HepG2 (cell line): Measurements from ENCODE around the gene ATP6V0A1. TPM values are rescaled to one million over a fixed set of nuclear protein-coding genes. Genes with fewer than 3 reads are reported as not detected.

Experiments used
- AHR ChIP-seq: IDR thresholded peaks from 2 replicates; pipeline ENCODE4 v1.6.1; 2018; ENCODE audit warnings: missing genetic modification reagents, missing compliant biosample characterization
- BORCS8-MEF2B ChIP-seq: sonication (generic); formaldehyde crosslinking; IDR thresholded peaks from 2 replicates; pipeline ENCODE4 v1.8.0; 2022; ENCODE audit warnings: mild to moderate bottlenecking, missing genetic modification reagents
- BRCA1 ChIP-seq: sonication (generic); formaldehyde crosslinking; IDR thresholded peaks from 2 replicates; pipeline ENCODE4 v1.4.0; 2020; ENCODE audit warnings: missing genetic modification reagents
- EED ChIP-seq: sonication (generic); formaldehyde crosslinking; IDR thresholded peaks from 2 replicates; pipeline ENCODE4 v1.5.0; 2020; ENCODE audit warnings: mild to moderate bottlenecking, missing genetic modification reagents
- ELF4 ChIP-seq: sonication (generic); formaldehyde crosslinking; IDR thresholded peaks from 2 replicates; pipeline ENCODE4 v1.5.0; 2020; ENCODE audit warnings: missing genetic modification reagents, mild to moderate bottlenecking, moderate library complexity, borderline replicate concordance
- FOXK2 ChIP-seq: fragments of 450-650 bp; IDR thresholded peaks from 2 replicates; pipeline ENCODE4 v1.6.1; 2016
- MAFF ChIP-seq: IDR thresholded peaks from 2 replicates; pipeline ENCODE4 v1.6.1; 2011; ENCODE audit warnings: low read depth, low read length, improper control_type of control experiment
- MAZ ChIP-seq, 2 experiments: sonication (generic) in 1 of 2; formaldehyde crosslinking in 1 of 2; IDR thresholded peaks; 2 replicates each; pipeline versions ENCODE4 v1.5.0 to v1.6.1; 2012 to 2020; ENCODE audit warnings: low read depth in 2 of 2, mild to moderate bottlenecking in 2 of 2, borderline replicate concordance in 1 of 2, improper control_type of control experiment in 1 of 2, low read length in 1 of 2, missing genetic modification reagents in 1 of 2, moderate library complexity in 1 of 2
- MIXL1 ChIP-seq: IDR thresholded peaks from 2 replicates; pipeline ENCODE4 v1.6.1; 2016
- RBM22 ChIP-seq: fragments of 200-400 bp; formaldehyde crosslinking; optimal IDR thresholded peaks from 2 replicates; pipeline ENCODE3; 2017; ENCODE audit warnings: mild to moderate bottlenecking, low read length, moderate library complexity
- REPIN1 ChIP-seq: sonication (generic); formaldehyde crosslinking; IDR thresholded peaks from 2 replicates; pipeline ENCODE4 v1.8.0; 2022; ENCODE audit warnings: missing genetic modification reagents, low read depth, mild to moderate bottlenecking, borderline replicate concordance
- SATB2 ChIP-seq: sonication (generic); formaldehyde crosslinking; IDR thresholded peaks from 2 replicates; pipeline ENCODE4 v1.5.0; 2020; ENCODE audit warnings: missing genetic modification reagents
- TAF1 ChIP-seq: sonication (generic); formaldehyde crosslinking; IDR thresholded peaks from 2 replicates; pipeline ENCODE4 v1.4.0; 2020; ENCODE audit warnings: missing genetic modification reagents
- TEAD3 ChIP-seq: optimal IDR thresholded peaks from 2 replicates; pipeline ENCODE3; 2016; ENCODE audit warnings: borderline replicate concordance
- ZBTB10 ChIP-seq: sonication (generic); formaldehyde crosslinking; IDR thresholded peaks from 2 replicates; pipeline ENCODE4 v1.4.0; 2020; ENCODE audit warnings: missing genetic modification reagents, borderline replicate concordance
- ZBTB2 ChIP-seq: sonication (generic); formaldehyde crosslinking; IDR thresholded peaks from 2 replicates; pipeline ENCODE4 v1.8.0; 2022; ENCODE audit warnings: low read depth, missing genetic modification reagents
- ZBTB20 ChIP-seq: sonication (generic); formaldehyde crosslinking; IDR thresholded peaks from 2 replicates; pipeline ENCODE4 v1.8.1; 2023; ENCODE audit warnings: missing genetic modification reagents, low read depth, mild to moderate bottlenecking, borderline replicate concordance
- ZBTB42 ChIP-seq: sonication (generic); formaldehyde crosslinking; IDR thresholded peaks from 2 replicates; pipeline ENCODE4 v1.5.0; 2020; ENCODE audit warnings: mild to moderate bottlenecking, missing genetic modification reagents
- ZNF552 ChIP-seq: sonication (generic); formaldehyde crosslinking; IDR thresholded peaks from 2 replicates; pipeline ENCODE4 v1.9.0; 2022; ENCODE audit warnings: missing genetic modification reagents, mild to moderate bottlenecking, borderline replicate concordance
- ZNF577 ChIP-seq: sonication (generic); formaldehyde crosslinking; IDR thresholded peaks from 2 replicates; pipeline ENCODE4 v1.4.0; 2020; ENCODE audit warnings: mild to moderate bottlenecking, low read depth, missing genetic modification reagents, borderline replicate concordance
- ZNF703 ChIP-seq: sonication (generic); formaldehyde crosslinking; IDR thresholded peaks from 2 replicates; pipeline ENCODE4 v1.5.1; 2020; ENCODE audit warnings: missing genetic modification reagents, mild to moderate bottlenecking, moderate library complexity, borderline replicate concordance
- ZNF790 ChIP-seq: sonication (generic); formaldehyde crosslinking; IDR thresholded peaks from 2 replicates; pipeline ENCODE4 v1.8.0; 2022; ENCODE audit warnings: missing genetic modification reagents, mild to moderate bottlenecking, borderline replicate concordance
- polyA plus RNA-seq, 8 experiments: library from polyadenylated mRNA; depleted of rRNA in 3 of 8; stranded (reverse) in 7 of 8; unstranded in 1 of 8; fragments of >200 nt; fragmentation: Illumina TruSeq in 4 of 8; extraction: Trizol in 4 of 8; gene quantifications; 2 replicates each; pipeline versions ENCODE4 v1.2.1 to v1.2.3, GENCODE V29; 2011 to 2016; ENCODE audit warnings: low read depth in 4 of 8, missing spikeins in 1 of 8, mixed read lengths in 1 of 8; ENCODE audit not compliant: insufficient read depth in 1 of 8
- total RNA-seq, 5 experiments: library from RNA; depleted of rRNA; stranded (reverse); fragments of >200 nt; fragmentation: Illumina TruSeq; extraction: Trizol; gene quantifications; 2 replicates each; pipeline ENCODE4 v1.2.3, GENCODE V29; 2016; ENCODE audit warnings: low read depth in 1 of 5

ATP6V0A1 gene
- total and polyA plus RNA-seq, 2 of the 13 experiments (the other 11 are each of a cell fraction or from before 2014, with no cell fraction given), result 27.9 to 54.1 TPM

GRCh38 chr17:42463976-42464400 is 5.3 kb downstream of the ATP6V0A1 start (continued):
- TF ChIP-seq ZNF577 (no peak), ZBTB42 (CRISPR knock-in tag) (no peak), ZBTB2 (no peak), ELF4 (no peak), ZNF790 (CRISPR knock-in tag) (no peak), MIXL1 (CRISPR knock-in tag) (peak; percentile 79; the same call in 1 of the 2 replicates), ZNF703 (no peak), TAF1 (CRISPR knock-in tag) (no peak), BRCA1 (CRISPR knock-in tag) (no peak), ZBTB10 (CRISPR knock-in tag) (no peak), ZNF552 (CRISPR knock-in tag) (no peak), FOXK2 (no peak), AHR (CRISPR knock-in tag) (no peak), MAZ (IDR thresholded peaks at IDR 0.05; ENCODE audit: borderline replicate concordance, low read depth, low read length) (no peak), MAZ (CRISPR knock-in tag; IDR thresholded peaks at IDR 0.05; ENCODE audit: low read depth) (no peak), REPIN1 (0 out of 2 replicates have a peak, but pooled peaks have one; percentile 33), ZBTB20 (CRISPR knock-in tag) (no peak), RBM22 (no peak), TEAD3 (CRISPR knock-in tag) (peak; percentile 92), SATB2 (no peak), BORCS8-MEF2B (CRISPR knock-in tag) (no peak), MAFF (no peak), EED (CRISPR knock-in tag) (no peak)
